GM12875 (cell line): ENCODE results near the gene TUBB3.

ENCODE experiments used
- H3K4me3 ChIP-seq: one replicate; pipeline ENCODE4 v1.5.1; 2011; ENCODE audit warnings: low read depth, low read length, control low read depth
- TF ChIP-seq, protein P1 (sequence below): IDR thresholded peaks from 2 replicates; pipeline ENCODE4 v1.5.1; 2011; ENCODE audit warnings: low read depth, mild to moderate bottlenecking, control low read depth, inconsistent platforms, low read length, moderate library complexity, borderline replicate concordance; ENCODE audit not compliant: insufficient read depth

The TUBB3 gene

DNA sequence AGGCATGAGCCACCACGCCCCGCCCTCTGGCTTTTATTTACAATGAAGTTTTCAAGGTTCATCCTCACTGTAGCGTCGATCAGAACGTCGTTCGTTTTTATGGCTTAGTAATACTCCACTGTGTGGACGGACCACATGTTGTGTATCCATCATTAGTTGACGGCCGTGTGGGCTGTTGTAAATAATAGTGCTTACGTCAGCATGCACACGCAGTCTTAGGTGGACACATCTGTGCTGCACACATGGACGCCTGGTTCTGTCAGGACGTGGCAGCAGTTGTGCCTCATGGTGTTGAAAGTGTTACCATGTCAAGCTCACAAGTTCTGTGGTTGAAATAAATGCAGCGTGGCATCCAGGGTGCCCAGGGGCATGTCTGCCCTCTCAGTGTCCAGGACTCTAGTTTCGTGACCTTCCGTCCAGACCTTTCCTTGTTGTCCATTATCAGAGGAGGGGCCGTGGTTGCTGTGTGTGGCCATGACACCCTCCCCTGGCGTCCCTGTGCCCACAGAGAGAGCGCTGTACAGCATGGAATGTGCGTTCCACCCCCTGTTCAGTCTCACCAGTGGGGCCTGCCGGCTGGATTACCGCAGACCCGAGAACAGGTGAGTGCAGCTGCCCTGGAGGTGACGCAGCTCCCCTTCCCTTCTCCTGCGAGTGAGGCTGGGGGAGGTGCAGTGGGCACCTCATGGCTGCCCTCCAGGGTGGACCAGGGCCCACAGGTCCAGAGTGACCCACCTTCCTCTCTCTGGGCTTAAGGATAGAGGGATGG lies 27.5 kb upstream of the TUBB3 start:
- no peak overlapping the region for H3K4me3 ChIP-seq
- TF ChIP-seq, protein P1, sequence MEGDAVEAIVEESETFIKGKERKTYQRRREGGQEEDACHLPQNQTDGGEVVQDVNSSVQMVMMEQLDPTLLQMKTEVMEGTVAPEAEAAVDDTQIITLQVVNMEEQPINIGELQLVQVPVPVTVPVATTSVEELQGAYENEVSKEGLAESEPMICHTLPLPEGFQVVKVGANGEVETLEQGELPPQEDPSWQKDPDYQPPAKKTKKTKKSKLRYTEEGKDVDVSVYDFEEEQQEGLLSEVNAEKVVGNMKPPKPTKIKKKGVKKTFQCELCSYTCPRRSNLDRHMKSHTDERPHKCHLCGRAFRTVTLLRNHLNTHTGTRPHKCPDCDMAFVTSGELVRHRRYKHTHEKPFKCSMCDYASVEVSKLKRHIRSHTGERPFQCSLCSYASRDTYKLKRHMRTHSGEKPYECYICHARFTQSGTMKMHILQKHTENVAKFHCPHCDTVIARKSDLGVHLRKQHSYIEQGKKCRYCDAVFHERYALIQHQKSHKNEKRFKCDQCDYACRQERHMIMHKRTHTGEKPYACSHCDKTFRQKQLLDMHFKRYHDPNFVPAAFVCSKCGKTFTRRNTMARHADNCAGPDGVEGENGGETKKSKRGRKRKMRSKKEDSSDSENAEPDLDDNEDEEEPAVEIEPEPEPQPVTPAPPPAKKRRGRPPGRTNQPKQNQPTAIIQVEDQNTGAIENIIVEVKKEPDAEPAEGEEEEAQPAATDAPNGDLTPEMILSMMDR = no peak

DNA sequence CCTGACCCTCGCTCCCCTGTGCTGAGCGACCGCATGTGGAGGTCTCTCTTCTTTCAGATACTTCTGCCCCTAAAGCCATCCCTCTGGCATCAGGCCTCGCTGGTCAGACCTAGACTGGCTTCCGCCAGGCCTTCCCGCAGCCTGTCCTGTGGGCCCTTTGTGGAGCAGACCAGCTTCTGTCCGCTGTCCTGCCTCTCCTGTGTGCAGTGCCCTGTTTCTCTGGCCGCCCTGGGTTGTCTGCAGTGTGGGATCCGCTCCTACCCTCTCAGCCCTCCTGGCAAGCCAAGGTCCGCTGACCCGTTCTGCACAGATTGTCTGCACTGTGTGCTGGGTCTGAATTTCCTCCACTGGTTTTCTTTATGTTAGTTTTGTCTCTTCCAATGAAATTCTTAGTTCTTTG lies 25.9 kb upstream of the TUBB3 start:
- TF ChIP-seq, protein P1 = no peak
- H3K4me3 ChIP-seq = no peak overlapping the region

DNA sequence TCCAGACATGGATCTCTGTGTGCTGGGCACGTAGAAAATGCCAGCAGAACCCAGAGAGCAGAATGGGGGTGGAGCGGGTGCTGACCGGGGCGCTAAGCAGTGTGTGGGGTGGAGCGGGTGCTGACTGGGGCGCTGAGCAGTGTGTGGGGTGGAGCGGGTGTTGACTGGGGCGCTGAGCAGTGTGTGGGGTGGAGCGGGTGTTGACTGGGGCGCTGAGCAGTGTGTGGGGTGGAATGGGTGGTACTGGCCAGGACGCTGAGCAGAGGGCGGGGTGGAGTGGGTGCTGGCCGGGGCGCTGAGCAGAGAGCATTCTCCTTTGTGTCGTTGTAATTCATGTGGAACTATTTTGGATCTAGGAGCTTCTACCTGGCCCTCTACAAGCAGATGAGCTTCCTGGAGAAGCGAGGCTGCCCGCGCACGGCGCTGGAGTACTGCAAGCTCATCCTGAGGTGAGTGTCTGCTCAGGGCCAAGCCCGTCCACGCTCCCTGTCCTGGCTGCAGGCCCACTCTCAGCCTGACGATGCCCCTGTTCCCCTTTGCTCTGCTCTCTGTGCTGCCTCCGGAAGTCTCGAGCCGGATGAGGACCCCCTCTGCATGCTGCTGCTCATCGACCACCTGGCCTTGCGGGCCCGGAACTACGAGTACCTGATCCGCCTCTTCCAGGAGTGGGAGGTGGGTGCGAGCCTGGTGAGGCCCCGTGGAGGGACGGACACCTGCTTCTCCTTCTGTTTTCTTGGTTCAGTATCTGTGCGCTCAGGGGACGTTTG lies 24.8 kb upstream of the TUBB3 start:
- no peak overlapping the region for H3K4me3 ChIP-seq
- TF ChIP-seq, protein P1 = no peak

DNA sequence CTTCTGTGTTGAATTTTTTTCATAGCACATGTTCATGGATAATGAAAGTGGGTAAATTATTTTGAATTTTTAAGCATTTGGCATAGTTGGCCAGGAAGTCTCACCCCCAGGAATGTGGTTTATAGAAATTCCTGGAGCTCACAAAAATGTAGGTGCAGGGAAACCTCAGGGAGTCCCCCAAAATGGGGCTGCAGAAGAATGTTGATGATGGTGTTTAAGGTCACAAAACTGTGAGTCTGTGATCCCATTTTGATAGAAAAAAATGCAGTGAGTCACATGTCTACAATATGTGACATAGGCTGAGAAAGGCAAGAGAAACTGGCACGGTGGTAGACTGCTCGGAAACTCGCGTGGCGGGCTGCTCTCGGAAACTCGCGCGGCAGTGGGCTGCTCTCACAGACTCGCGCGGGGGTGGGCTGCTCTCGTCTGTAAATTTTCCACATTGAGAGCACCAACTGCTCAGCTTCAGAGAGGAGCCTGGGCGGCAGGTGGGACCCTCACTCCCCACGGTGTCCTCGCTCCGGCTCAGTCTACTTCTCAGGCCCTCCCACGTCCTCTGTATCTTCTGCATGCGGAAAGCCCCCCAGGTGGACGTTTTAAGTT lies 23.2 kb upstream of the TUBB3 start:
- no peak overlapping the region for H3K4me3 ChIP-seq
- TF ChIP-seq, protein P1 = no peak

DNA sequence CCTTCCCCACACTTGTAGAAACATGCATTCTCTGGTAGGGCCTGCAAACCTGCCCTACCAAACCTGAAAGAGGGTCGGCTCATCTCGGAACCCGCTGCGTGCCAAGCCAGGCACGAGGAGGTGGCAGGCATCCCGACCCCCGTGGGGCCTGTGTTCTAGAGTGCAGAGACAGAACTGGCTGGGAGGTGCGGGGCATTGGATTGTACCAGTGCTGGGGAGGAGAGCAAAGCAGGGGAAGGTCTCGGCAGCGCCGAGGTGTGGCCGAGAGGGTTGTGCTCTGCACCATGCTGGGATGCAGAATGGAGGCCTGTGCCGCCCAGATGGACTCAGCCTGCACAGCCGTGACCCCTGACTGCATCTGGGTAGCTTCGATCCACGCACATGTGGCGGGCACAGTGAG lies 22.3 kb upstream of the TUBB3 start:
- TF ChIP-seq, protein P1 = no peak
- H3K4me3 ChIP-seq = no peak overlapping the region

DNA sequence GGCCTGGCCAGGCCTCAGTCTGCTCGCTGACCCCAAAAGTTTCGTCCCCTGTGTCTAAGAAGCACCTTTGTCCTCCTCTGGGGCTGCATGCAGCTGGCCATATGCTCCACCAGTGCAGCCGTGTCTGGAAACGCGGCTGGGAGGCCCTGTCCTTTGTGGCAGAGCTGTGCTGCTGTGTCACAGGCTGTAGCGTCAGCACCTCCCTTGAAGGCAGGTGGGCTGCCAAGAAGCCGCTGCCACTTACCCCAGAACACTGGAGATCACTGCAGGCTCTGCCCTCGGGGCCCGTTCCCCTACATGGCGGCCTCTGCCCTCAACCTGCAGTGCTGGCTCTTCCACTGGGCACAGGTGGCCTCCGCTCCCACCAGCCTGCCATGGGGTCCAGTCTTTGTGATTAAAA lies 20.2 kb upstream of the TUBB3 start:
- TF ChIP-seq, protein P1 = no peak
- no peak overlapping the region for H3K4me3 ChIP-seq
